ENCODE results near the gene ETS2.
"Not testable (repeated sequence)": the region's sequence is repeated elsewhere in the genome, so short reads cannot be mapped to it uniquely, and the experiment has no call there.

ETS2 gene

DNA sequence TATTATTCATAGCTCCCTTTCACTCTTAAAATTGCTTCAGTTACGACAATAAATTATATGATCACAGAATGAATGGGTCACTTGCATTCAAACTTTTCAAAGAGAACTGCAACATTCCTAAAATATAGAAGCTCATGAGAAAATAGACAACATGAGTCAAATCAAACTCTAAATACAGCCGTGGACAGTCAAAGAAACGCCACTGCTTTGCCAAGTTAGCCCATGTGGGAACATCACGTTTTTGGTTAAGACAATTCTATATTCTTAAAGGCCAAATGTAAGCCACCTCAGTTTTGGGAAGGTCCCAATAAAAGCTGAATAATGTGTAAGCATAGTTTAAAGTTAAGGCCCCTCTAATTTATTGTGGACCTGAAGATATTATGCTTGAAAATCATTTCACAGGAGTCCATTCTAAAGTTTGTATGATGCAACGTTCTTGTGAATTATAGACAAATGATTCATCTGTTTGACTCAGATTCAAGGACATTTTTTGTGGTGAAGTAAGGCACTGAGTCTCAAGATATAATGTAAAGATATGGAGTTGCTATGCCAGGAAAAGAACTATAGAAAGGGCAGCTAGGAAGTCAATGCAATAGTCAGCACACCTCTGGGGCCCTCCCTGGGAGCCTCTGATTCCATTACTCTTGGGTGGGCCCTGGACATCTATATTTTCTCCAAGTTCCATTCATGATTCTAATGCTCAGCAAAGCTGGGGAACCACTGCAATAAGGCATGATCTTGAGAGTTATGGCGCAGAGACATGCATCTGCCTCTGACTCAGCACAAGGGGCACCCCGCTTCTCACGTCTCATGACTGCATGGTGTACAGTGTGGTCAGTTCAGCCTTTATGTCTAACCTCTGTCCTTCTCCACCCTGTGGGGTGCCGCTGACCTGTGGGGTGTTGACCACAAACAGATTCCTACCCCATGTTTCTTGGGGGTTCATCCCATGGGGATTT is 33.9 kb downstream of the ETS2 start:
- no peak for DNase-seq

- no peak for DNase-seq
Measured at GRCh38 chr21:38840456-38841300, 34.9 kb downstream of the ETS2 start.

GRCh38 chr21:38841472-38841871 is 35.7 kb downstream of the ETS2 start:
- DNase-seq = no peak

DNA sequence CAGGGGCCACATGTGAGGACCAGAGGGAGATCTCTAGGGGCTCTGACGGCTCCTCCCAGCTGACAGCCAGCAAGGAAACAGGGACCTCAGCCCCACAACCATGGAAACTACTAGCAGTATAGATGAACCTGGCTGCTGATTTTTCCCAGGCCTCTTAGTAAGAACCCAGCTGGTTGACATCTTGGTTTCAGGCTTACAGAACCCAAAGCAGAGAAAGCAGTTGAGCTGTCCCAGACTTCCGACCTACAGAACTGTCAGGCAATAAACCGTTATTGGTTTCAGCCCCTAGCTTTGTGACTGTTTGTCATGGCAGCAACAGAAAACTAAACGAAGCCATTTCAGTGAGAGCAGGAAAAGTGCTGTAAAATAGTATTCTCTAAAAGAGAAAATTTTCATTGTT is 36.4 kb downstream of the ETS2 start:
- no peak for DNase-seq

DNA sequence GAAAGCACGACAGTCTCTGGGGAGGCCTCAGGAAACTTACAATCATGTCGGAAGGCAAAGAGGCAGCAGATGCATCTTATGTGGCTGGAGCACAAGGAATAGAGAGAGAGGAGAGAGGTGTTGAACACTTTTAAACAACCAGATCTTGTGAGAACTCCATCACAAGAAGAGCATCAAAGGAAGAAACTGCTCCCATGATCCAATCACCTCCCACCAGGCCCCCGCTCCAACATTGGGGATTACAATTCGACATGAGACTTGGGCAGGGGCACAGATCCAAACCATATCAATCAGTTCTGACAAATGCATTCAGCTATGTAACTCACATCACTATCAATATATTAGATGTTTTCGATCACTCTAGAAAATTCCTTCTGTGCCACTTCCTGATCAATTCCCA is 37.6 kb downstream of the ETS2 start:
- no peak for DNase-seq

DNA sequence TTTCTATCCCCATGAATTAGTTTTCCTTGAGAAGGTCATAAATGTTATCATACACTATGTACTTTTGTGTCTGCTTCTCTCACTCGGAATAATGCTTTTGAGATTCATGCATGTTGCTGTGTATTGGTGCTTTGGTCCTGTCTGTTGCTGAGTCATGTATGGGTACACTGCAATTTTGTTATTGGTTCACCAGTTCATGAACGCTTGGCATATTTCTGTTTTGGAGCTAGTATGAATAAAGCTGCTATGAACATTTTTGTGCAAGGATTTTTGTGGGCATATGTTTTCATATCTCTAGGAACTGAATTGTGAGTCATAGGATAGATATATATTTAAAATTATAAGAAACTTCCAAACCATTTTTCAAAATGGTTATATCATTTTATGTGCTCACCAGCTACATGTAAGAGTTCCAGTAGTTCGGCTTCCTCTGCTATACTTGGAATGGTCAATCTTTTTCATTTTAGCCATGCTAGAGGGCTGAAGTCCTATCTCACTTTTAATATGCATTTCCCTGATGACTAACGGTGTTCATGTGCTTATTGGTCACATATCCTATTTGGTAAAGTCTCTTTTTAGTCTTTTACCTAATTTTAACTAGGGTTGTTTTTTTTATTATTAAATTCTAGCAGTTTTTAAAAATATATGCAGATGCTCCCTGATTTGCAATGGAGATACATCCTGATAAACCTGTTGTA is 38.2 kb downstream of the ETS2 start:
- no peak for DNase-seq

GRCh38 chr21:38845374-38845773 is 39.6 kb downstream of the ETS2 start:
- DNase-seq = not testable (repeated sequence)

GRCh38 chr21:38847556-38847955 is 41.8 kb downstream of the ETS2 start:
- DNase-seq = no peak

DNA sequence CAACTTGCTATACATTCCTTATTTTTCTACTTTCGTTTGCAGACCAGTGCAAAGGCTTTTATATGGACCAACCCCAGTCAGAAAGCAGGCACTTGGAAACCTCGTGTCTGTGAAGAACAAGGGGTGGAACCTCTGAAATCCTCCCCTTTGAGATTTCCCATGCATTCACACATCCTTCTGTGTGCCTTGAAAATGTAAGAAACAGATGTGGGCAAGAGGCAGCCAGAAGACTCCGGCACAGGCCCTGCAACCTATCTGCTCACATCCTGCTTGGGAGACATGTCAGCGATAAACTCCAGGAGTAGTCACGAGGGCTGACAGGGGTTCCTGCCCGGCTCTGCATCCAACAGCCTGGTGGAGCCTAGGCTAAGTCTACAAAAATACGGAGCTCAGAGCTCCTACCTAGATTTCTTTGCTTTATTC is 42.5 kb downstream of the ETS2 start:
- DNase-seq = no peak

- no peak for DNase-seq
Measured at GRCh38 chr21:38849776-38850175, 44.0 kb downstream of the ETS2 start.

DNA sequence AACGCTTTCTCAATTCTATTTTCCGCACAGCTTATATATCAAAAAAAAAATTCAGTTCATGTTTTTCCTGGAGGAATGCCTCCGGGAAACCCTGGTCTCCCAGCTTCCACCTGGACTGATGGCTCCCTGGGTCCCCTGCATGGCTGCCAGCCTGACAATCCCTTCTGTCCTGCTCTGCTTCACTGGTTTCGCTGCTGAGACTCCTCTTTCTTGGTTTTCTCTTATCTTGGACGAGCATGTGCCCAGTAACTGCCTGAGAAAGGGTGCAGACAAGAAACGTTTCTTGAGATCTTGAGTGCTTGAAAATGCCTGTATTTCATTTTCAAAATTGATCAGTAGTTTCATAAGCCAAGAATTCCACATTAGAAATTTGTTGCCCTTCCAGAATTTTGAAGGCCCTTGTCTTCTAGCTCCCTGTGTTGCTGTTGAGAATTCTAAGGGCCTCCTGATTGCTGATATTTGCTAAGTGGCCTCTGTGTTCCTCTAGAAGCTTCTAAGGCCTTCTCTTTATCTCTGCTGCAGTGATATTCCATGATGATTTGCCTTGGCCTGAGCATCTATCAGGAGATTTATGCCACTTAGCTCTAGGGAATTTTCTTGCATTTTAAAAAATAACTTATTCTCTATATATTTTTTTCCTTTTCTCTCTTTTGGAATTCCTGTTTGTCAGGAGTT is 44.7 kb downstream of the ETS2 start:
- no peak for DNase-seq

GRCh38 chr21:38851101-38851500 is 45.4 kb downstream of the ETS2 start:
- DNase-seq = no peak

DNA sequence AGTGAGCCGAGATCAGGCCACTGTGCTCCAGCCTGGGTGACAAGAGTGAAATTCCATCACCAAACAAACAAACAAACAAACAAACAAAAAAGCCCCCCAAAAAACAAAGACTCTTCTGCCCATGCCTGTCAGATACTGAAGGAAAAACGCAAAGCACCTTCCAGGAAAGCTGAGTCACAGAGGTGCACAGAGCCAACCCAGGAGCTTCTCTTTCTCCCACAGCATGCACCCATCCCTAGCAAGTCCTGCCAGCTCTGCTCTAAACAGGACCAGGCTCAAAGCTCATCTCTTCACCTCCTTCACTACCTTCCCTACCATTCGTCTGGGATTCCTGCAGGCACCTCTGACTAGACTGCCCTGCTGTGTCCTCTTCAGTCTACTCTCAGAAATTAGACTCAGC is 46.5 kb downstream of the ETS2 start:
- no peak for DNase-seq

GRCh38 chr21:38852708-38853107 is 47.0 kb downstream of the ETS2 start:
- no peak for DNase-seq

DNA sequence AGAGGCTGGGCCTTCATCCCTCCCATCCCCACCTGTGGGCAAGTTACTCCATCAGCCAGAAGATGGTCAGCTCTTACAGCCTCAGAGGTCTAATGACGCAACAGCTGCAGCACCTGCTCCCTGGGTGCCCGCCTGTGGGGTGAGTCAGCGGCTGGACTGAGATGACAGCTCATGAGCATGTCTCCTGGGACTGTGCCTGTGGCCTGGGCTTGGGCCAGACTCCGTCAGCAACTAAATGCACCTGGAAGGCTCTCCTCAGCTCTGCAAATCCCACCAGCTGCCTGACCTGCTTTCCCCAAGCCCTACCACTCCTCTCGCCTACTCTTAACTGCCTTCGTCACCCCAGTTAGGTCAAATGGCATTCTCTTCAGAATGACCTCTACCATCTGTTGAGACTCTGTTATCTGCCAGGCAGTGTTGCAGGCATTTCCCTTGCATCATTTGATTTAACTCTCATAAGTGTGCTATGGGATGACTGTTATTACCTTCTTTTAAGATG is 47.7 kb downstream of the ETS2 start:
- no peak for DNase-seq

- DNase-seq = no peak
Measured at GRCh38 chr21:38857152-38857825, 51.6 kb downstream of the ETS2 start.

DNA sequence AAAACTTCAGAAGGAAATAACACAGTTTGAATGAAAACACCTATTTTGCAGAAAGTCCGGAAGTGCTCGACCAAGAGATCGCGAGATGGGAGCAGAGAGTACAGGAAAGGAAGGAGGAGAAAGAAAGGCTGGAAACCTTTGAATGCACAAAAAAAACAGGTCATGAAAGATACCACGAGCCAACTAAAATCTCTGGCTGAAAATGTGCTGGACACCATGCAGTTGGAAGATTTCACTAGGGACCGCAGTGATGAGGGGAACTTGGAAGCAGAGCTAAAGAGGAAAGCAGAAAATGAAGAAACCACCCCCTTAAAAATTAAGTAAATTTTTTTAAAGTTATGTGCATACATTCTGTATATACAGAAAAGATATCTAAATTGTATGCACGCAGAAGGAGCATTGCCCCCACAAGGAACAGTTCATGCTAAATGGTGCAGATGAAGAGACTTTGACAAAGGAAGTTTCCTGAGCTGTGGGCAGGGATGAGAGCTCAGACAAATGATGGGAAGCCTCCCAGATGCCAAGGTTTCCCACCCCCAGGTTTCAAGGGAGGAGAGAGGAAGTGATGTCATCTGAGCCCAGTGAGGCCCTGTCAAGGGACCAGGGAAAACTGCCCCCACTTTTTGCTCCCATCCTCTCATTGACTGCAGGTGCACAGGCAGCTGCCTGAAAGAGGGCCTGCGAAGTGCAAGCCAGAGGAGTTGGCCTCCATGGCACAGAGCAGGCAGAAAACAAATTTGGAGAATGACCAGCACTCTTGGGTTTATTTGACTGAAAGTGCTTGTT is 52.5 kb downstream of the ETS2 start:
- DNase-seq = no peak

- DNase-seq = no peak
Measured at GRCh38 chr21:38858812-38859205, 53.1 kb downstream of the ETS2 start.

GRCh38 chr21:38859852-38860251 is 54.1 kb downstream of the ETS2 start:
- DNase-seq = no peak

DNA sequence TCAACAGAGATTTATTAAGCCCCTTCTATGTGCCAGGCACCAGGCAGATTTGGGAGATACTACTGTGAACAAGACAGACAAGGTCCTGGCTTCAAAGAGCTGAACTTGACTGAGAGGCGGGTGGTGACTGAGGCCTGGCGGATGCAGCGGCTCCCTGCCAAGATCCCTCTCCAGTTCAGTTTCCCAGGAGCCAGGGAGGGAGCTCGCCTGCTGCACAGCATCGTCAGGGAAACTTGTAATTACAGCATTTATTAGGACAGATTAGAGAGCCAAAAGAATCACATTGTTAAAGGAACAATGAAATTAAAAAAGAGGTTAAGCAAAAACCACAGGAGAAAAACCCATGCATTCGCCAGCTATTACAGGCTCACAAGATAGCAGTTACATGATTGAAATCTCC is 55.3 kb downstream of the ETS2 start:
- DNase-seq = no peak

Measured in stimulated activated naive CD4-positive, alpha-beta T cell treated with Interleukin-2 at 50 U/mL for 16 hours (primary cell).